Measurements from ENCODE around the gene LRMDA. TPM values are rescaled to one million over a fixed set of nuclear protein-coding genes. Genes with fewer than 3 reads are reported as not detected.

The LRMDA gene
- total and polyA plus RNA-seq, 2 of the 13 experiments (the other 11 are each of a cell fraction or from before 2014, with no cell fraction given) = 13.4 to 22.0 TPM

GRCh38 chr10:75401569-75402485 is 29.6 kb upstream of the LRMDA start, which contains the start of gene ZNF503 (continued):
- TF ChIP-seq, protein P1, sequence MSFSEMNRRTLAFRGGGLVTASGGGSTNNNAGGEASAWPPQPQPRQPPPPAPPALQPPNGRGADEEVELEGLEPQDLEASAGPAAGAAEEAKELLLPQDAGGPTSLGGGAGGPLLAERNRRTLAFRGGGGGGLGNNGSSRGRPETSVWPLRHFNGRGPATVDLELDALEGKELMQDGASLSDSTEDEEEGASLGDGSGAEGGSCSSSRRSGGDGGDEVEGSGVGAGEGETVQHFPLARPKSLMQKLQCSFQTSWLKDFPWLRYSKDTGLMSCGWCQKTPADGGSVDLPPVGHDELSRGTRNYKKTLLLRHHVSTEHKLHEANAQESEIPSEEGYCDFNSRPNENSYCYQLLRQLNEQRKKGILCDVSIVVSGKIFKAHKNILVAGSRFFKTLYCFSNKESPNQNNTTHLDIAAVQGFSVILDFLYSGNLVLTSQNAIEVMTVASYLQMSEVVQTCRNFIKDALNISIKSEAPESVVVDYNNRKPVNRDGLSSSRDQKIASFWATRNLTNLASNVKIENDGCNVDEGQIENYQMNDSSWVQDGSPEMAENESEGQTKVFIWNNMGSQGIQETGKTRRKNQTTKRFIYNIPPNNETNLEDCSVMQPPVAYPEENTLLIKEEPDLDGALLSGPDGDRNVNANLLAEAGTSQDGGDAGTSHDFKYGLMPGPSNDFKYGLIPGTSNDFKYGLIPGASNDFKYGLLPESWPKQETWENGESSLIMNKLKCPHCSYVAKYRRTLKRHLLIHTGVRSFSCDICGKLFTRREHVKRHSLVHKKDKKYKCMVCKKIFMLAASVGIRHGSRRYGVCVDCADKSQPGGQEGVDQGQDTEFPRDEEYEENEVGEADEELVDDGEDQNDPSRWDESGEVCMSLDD (CRISPR knock-in tag; IDR thresholded peaks at IDR 0.05; ENCODE audit: borderline replicate concordance) = no peak; the same call in 1 of the 2 replicates
- TF ChIP-seq ZNF790 (CRISPR knock-in tag; IDR thresholded peaks at IDR 0.05; ENCODE audit: borderline replicate concordance) (no peak), ZNF598 (CRISPR knock-in tag; IDR thresholded peaks at IDR 0.05; ENCODE audit: borderline replicate concordance) (peak; percentile 73; the same call in 1 of the 2 replicates), SAP130 (CRISPR knock-in tag; IDR thresholded peaks at IDR 0.05; ENCODE audit: low read depth) (peak; percentile 81; the same call in 1 of the 2 replicates), ESRRA (CRISPR knock-in tag; IDR thresholded peaks at IDR 0.05; ENCODE audit: low read depth) (no peak; the same call in 1 of the 2 replicates), ZNF703 (CRISPR knock-in tag; IDR thresholded peaks at IDR 0.05; ENCODE audit: borderline replicate concordance) (0 out of 2 replicates have a peak, but pooled peaks have one; percentile 41), ZNF350 (CRISPR knock-in tag; IDR thresholded peaks at IDR 0.05; ENCODE audit: borderline replicate concordance, low read depth) (peak; percentile 66), ZNF788 (CRISPR knock-in tag; IDR thresholded peaks at IDR 0.05; ENCODE audit: borderline replicate concordance) (peak; percentile 24; the same call in 1 of the 2 replicates), DZIP1 (CRISPR knock-in tag; IDR thresholded peaks at IDR 0.05) (no peak; the same call in none of the 2 replicates), SIX4 (CRISPR knock-in tag; IDR thresholded peaks at IDR 0.05) (no peak), ZNF879 (CRISPR knock-in tag; IDR thresholded peaks at IDR 0.05) (no peak)
- TF ChIP-seq, protein P2, sequence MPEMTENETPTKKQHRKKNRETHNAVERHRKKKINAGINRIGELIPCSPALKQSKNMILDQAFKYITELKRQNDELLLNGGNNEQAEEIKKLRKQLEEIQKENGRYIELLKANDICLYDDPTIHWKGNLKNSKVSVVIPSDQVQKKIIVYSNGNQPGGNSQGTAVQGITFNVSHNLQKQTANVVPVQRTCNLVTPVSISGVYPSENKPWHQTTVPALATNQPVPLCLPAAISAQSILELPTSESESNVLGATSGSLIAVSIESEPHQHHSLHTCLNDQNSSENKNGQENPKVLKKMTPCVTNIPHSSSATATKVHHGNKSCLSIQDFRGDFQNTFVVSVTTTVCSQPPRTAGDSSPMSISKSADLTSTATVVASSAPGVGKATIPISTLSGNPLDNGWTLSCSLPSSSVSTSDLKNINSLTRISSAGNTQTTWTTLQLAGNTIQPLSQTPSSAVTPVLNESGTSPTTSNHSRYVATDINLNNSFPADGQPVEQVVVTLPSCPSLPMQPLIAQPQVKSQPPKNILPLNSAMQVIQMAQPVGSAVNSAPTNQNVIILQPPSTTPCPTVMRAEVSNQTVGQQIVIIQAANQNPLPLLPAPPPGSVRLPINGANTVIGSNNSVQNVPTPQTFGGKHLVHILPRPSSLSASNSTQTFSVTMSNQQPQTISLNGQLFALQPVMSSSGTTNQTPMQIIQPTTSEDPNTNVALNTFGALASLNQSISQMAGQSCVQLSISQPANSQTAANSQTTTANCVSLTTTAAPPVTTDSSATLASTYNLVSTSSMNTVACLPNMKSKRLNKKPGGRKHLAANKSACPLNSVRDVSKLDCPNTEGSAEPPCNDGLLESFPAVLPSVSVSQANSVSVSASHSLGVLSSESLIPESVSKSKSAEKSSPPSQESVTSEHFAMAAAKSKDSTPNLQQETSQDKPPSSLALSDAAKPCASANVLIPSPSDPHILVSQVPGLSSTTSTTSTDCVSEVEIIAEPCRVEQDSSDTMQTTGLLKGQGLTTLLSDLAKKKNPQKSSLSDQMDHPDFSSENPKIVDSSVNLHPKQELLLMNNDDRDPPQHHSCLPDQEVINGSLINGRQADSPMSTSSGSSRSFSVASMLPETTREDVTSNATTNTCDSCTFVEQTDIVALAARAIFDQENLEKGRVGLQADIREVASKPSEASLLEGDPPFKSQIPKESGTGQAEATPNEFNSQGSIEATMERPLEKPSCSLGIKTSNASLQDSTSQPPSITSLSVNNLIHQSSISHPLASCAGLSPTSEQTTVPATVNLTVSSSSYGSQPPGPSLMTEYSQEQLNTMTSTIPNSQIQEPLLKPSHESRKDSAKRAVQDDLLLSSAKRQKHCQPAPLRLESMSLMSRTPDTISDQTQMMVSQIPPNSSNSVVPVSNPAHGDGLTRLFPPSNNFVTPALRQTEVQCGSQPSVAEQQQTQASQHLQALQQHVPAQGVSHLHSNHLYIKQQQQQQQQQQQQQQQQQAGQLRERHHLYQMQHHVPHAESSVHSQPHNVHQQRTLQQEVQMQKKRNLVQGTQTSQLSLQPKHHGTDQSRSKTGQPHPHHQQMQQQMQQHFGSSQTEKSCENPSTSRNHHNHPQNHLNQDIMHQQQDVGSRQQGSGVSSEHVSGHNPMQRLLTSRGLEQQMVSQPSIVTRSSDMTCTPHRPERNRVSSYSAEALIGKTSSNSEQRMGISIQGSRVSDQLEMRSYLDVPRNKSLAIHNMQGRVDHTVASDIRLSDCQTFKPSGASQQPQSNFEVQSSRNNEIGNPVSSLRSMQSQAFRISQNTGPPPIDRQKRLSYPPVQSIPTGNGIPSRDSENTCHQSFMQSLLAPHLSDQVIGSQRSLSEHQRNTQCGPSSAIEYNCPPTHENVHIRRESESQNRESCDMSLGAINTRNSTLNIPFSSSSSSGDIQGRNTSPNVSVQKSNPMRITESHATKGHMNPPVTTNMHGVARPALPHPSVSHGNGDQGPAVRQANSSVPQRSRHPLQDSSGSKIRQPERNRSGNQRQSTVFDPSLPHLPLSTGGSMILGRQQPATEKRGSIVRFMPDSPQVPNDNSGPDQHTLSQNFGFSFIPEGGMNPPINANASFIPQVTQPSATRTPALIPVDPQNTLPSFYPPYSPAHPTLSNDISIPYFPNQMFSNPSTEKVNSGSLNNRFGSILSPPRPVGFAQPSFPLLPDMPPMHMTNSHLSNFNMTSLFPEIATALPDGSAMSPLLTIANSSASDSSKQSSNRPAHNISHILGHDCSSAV (CRISPR knock-in tag; IDR thresholded peaks at IDR 0.05; ENCODE audit: borderline replicate concordance) = no peak

Measured in HepG2 (cell line).